ENCODE measurements around the gene ZNF831.

ZNF831 gene

DNA sequence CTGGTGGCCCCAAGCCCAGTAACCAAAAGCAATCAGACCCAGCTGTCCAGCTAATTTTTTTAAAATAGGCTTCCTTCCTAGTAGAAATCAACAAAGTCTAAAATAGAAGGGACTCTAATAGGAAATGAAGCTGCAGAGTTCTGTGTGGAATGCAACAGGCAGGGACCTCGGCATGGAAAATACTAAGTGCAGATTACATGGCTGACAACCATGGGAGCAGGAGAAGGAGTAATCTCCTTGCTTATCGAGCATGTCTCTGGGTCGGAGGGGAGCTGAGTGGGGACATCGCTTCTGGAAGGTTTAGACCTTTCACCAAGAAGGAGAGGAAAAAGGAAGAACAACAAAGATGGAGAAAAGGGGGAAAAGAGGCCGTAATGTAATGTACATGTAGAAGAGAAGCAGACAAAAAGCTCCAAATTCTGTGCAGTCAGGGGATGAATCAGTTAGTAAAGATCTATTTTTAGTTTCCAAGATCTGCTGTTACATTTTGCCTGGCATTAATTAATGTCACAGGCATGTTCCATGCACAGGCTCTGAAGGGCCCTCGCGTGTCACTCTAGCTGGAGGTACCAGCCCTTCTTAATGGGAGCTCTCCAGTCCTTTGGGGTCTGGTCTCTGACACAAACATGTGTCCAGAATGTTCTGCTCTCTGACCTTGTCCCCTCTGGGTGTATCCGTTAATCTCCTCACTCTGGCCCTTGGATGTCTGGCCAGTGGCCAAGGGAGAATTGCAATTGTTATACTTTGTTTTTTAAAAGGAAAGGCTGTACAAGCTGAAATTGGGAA lies 16.6 kb upstream of the ZNF831 start:
- no peak for DNase-seq (ENCODE audit: insufficient read length, low spot score)
- no peak for FAIRE-seq
- TF ChIP-seq CTCF (IDR thresholded peaks at IDR 0.05; ENCODE audit: insufficient read depth, missing control alignments): no peak

GRCh38 chr20:59147586-59147985 lies 16.0 kb upstream of the ZNF831 start:
- DNase-seq (ENCODE audit: insufficient read length, low spot score): no peak
- no peak for TF ChIP-seq CTCF (IDR thresholded peaks at IDR 0.05; ENCODE audit: insufficient read depth, missing control alignments)
- FAIRE-seq: no peak

DNA sequence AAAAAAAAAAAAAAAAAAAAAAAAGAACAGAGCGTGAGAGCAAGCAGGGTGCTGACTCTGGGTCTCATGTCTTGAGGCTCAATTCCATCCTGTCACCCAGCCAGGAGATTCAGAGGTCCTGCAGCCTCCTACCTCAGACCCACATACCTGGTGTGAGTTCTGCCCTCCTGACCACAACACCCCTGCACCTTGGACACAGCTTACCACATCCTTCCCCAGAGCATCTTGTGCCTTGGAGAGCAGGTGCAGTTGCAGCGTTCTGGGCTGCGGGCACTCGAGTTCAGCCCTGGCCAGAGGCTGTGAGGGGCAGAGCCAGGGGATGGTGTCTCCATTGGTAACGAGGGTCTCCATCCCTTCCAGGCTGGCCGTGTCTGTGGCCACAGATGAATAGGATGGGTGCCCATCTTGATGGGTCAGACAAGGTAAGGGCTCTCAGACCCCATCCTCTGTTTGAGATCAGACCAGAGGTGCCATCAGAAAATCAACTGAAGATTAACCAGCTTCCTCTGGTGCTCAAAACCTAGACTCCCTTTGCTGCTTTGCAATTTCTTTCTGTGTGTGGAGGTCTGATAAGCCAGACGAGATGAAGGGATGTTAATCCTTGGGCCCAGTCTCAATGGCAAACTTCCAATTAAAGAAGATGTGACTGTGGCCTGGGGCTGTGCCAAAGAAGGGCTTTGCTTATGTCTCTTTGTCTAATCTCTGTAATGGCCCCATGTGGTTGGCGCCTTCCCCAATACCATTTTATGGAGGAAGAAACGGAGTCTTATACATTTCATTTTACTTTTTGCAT lies 14.7 kb upstream of the ZNF831 start:
- DNase-seq (ENCODE audit: insufficient read length, low spot score): no peak
- FAIRE-seq: no peak
- TF ChIP-seq CTCF (IDR thresholded peaks at IDR 0.05; ENCODE audit: insufficient read depth, missing control alignments): no peak

GRCh38 chr20:59149678-59150504 lies 13.7 kb upstream of the ZNF831 start:
- DNase-seq (ENCODE audit: insufficient read length, low spot score): no peak
- FAIRE-seq: no peak
- no peak for TF ChIP-seq CTCF (IDR thresholded peaks at IDR 0.05; ENCODE audit: insufficient read depth, missing control alignments)

- DNase-seq (ENCODE audit: insufficient read length, low spot score): no peak
- no peak for TF ChIP-seq CTCF (IDR thresholded peaks at IDR 0.05; ENCODE audit: insufficient read depth, missing control alignments)
- FAIRE-seq: no peak
These were observed 12.8 kb upstream of the ZNF831 start for GRCh38 chr20:59150821-59151251.

DNA sequence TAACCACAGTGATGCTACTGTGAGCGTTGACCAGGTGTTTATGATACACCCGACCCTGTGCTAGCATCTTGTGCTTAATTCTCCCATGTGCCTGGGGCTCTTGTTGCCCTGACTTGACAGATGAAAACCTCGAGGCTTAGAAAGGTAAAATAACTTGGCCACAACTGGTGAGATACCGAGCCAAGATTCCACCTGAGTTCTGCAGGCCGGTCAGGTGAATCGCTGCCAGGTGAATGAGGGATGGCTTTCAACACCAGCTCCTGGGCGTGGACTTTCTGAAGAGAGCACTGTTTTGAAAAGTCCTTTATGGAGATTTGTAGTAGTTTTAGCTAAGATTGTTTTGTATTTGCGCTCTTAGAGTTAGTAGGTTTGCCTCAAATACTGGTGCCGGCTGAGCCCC lies 12.2 kb upstream of the ZNF831 start:
- FAIRE-seq (no peak), DNase-seq (ENCODE audit: insufficient read length, low spot score) (no peak)
- TF ChIP-seq CTCF (IDR thresholded peaks at IDR 0.05; ENCODE audit: insufficient read depth, missing control alignments): no peak
